HepG2 (cell line): ENCODE results near the gene PIMREG. TPM values are rescaled to one million over a fixed set of nuclear protein-coding genes. Genes with fewer than 3 reads are reported as not detected.

ENCODE experiments used
- ATAC-seq: fragments of 200-7000 bp; cut with Tn5 transposase; 3 replicates; pipeline ENCODE4 v1.9.1; 2020; ENCODE audit warnings: mild to moderate bottlenecking, moderate library complexity
- BruUV-seq: library from RNA; stranded (reverse); fragments of 400-500 nt; replicated peaks from 2 replicates; lab custom pipeline; 2021; lab: Mats Ljungman, UMichigan
- CTCF ChIA-PET: fragments of 300-600 bp; formaldehyde crosslinking; extraction: SDS; loops from one replicate; lab custom pipeline; 2021; ENCODE audit warnings: low total read pairs, inconsistent platforms, low intra/inter-chr PET ratio; lab: Yijun Ruan, JAX
- POLR2A ChIA-PET: fragments of 350-600 bp; sonication (Branson Sonifier 250); formaldehyde crosslinking; loops from one replicate; lab custom pipeline; 2020; ENCODE audit warnings: antibody characterized with exemption, inconsistent platforms; lab: Yijun Ruan, JAX
- DNase-seq: peaks from one replicate; pipeline ENCODE4 v3.0.0-alpha.2; 2015; ENCODE audit warnings: low spot score
- FAIRE-seq: peaks from 3 replicates; lab custom pipeline; 2011; peaks lifted over from hg19 to GRCh38; lab: Jason Lieb, UNC
- H2AFZ ChIP-seq: one replicate; pipeline ENCODE4 v1.6.1; 2011; ENCODE audit warnings: low read length, inconsistent platforms
- H3K27ac ChIP-seq: fragments of 300-600 bp; 3 replicates; pipeline ENCODE4 v1.8.0; 2011; ENCODE audit warnings: mixed run types, mild to moderate bottlenecking, mixed read lengths, low read length, inconsistent platforms; ENCODE audit not compliant: insufficient read depth; ENCODE audit errors: extremely low read length
- H3K27me3 ChIP-seq, 2 experiments: fragments of 200-600 bp in 1 of 2; 2 replicates in 1 of 2; 3 replicates in 1 of 2; pipeline versions ENCODE4 v1.6.0 to v1.8.0; 2011; ENCODE audit warnings: low read length in 2 of 2, mild to moderate bottlenecking in 2 of 2, moderate library complexity in 2 of 2, inconsistent platforms in 1 of 2; ENCODE audit not compliant: insufficient read depth in 2 of 2, control insufficient read depth in 1 of 2
- H3K36me3 ChIP-seq, 2 experiments: fragments of 200-600 bp in 1 of 2; replicated peaks in 1 of 2; 2 replicates in 1 of 2; 3 replicates in 1 of 2; pipeline versions ENCODE4 v1.5.1 to v1.8.0; 2011; ENCODE audit warnings: low read length in 2 of 2, inconsistent platforms in 1 of 2; ENCODE audit not compliant: insufficient read depth in 2 of 2, control insufficient read depth in 1 of 2
- H3K4me1 ChIP-seq: 2 replicates; pipeline ENCODE4 v1.5.1; 2012; ENCODE audit warnings: low read length, inconsistent platforms; ENCODE audit not compliant: insufficient read depth
- H3K4me2 ChIP-seq: 2 replicates; pipeline ENCODE4 v1.6.0; 2011; ENCODE audit warnings: low read depth, low read length, inconsistent platforms
- H3K4me3 ChIP-seq, 3 experiments: fragments of 200-600 bp in 1 of 3; sonication (generic), shearing (Covaris generic) in 1 of 3; replicated peaks in 1 of 3; 2 replicates each; pipeline ENCODE4 v1.5.1; 2011 to 2016; ENCODE audit warnings: low read length in 3 of 3, inconsistent platforms in 2 of 3, low read depth in 2 of 3, mild to moderate bottlenecking in 2 of 3, control low read depth in 1 of 3, mixed read lengths in 1 of 3; ENCODE audit not compliant: insufficient read depth in 1 of 3
- H3K79me2 ChIP-seq: one replicate; pipeline ENCODE4 v1.6.1; 2011; ENCODE audit warnings: low read length, inconsistent platforms; ENCODE audit not compliant: insufficient read depth
- H3K9ac ChIP-seq: 2 replicates; pipeline ENCODE4 v1.6.0; 2011; ENCODE audit warnings: mild to moderate bottlenecking, low read depth, low read length, inconsistent platforms; ENCODE audit not compliant: insufficient read depth
- H3K9me3 ChIP-seq: 2 replicates; pipeline ENCODE4 v1.5.1; 2012; ENCODE audit warnings: mild to moderate bottlenecking, low read length
- H4K20me1 ChIP-seq: 2 replicates; pipeline ENCODE4 v1.6.0; 2011; ENCODE audit warnings: inconsistent platforms, mild to moderate bottlenecking, low read length, moderate library complexity; ENCODE audit not compliant: insufficient read depth
- FOXK2 ChIP-seq: fragments of 450-650 bp; IDR thresholded peaks from 2 replicates; pipeline ENCODE4 v1.6.1; 2016
- MLLT10 ChIP-seq: sonication (generic); formaldehyde crosslinking; IDR thresholded peaks from 2 replicates; pipeline ENCODE4 v1.4.0; 2020; ENCODE audit warnings: missing genetic modification reagents
- ZNF546 ChIP-seq: sonication (generic); formaldehyde crosslinking; conservative IDR thresholded peaks from 2 replicates; pipeline ENCODE4 v1.8.1; 2023; ENCODE audit warnings: mild to moderate bottlenecking, missing genetic modification reagents
- ZNF710 ChIP-seq: sonication (generic); formaldehyde crosslinking; IDR thresholded peaks from 2 replicates; pipeline ENCODE4 v1.5.0; 2020; ENCODE audit warnings: mild to moderate bottlenecking, missing genetic modification reagents, borderline replicate concordance
- ZNF816 ChIP-seq: sonication (generic); formaldehyde crosslinking; IDR thresholded peaks from 2 replicates; pipeline ENCODE4 v1.8.0; 2022; ENCODE audit warnings: missing genetic modification reagents, mild to moderate bottlenecking, borderline replicate concordance
- WGBS: methylation state at CpG from one replicate; pipeline ENCODE4 v1.1.6; 2017; ENCODE audit warnings: low lambda C conversion rate; 5-methylcytosine and 5-hydroxymethylcytosine counted together
- in situ Hi-C: cut with HindIII; loops from 2 replicates; pipeline ENCODE4 v1.10.0; 2017; ENCODE audit warnings: low pct_unique_long_range_greater_than_20kb; ENCODE audit not compliant: extremely low pct_ligation_motif_present
- intact Hi-C: fragments of 100-400 bp; cut with micrococcal nuclease; formaldehyde crosslinking; loops from one replicate; pipeline ENCODE4 v1.10.0; 2022; ENCODE audit not compliant: unreplicated experiment
- polyA plus RNA-seq, 8 experiments: library from polyadenylated mRNA; depleted of rRNA in 3 of 8; stranded (reverse) in 7 of 8; unstranded in 1 of 8; fragments of >200 nt; fragmentation: Illumina TruSeq in 4 of 8; extraction: Trizol in 4 of 8; gene quantifications; 2 replicates each; pipeline versions ENCODE4 v1.2.1 to v1.2.3, GENCODE V29; 2011 to 2016; ENCODE audit warnings: low read depth in 4 of 8, missing spikeins in 1 of 8, mixed read lengths in 1 of 8; ENCODE audit not compliant: insufficient read depth in 1 of 8
- total RNA-seq, 5 experiments: library from RNA; depleted of rRNA; stranded (reverse); fragments of >200 nt; fragmentation: Illumina TruSeq; extraction: Trizol; gene quantifications; 2 replicates each; pipeline ENCODE4 v1.2.3, GENCODE V29; 2016; ENCODE audit warnings: low read depth in 1 of 5
- TF ChIP-seq, protein P1 (sequence below): sonication (generic); formaldehyde crosslinking; IDR thresholded peaks from 2 replicates; pipeline ENCODE4 v1.4.0; 2020; ENCODE audit warnings: mild to moderate bottlenecking, missing genetic modification reagents
- TF ChIP-seq, protein P2 (sequence below): sonication (generic); formaldehyde crosslinking; IDR thresholded peaks from 2 replicates; pipeline ENCODE4 v1.4.0; 2020; ENCODE audit warnings: missing genetic modification reagents
- TF ChIP-seq, protein P3 (sequence below): sonication (generic); formaldehyde crosslinking; conservative IDR thresholded peaks from 2 replicates; pipeline ENCODE4 v1.8.0; 2022; ENCODE audit warnings: missing genetic modification reagents

The PIMREG gene
- total and polyA plus RNA-seq, 2 of the 13 experiments (the other 11 are each of a cell fraction or from before 2014, with no cell fraction given) = 15.6 to 30.3 TPM

GRCh38 chr17:6498356-6498755, 54.1 kb downstream of the PIMREG start:
- Histone ChIP-seq H3K4me2 (no peak overlapping the region), H3K27ac (no peak overlapping the region), H3K4me3 (no peak overlapping the region), H2AFZ (no peak overlapping the region), H3K79me2 (no peaks in the 10 kb centered on the region), H3K9me3 (no peaks in the 10 kb centered on the region), H3K4me1 (no peaks in the 10 kb centered on the region), H3K27me3 (no peaks in the 10 kb centered on the region; a peak in 1 of 5 replicates), H3K36me3 (no peaks in the 10 kb centered on the region), H4K20me1 (no peaks in the 10 kb centered on the region), H3K9ac (no peak overlapping the region)
- BruUV-seq = no TSS peak
- ChIA-PET CTCF (no interaction called here), POLR2A (no interaction called here)
- FAIRE-seq (no peak), DNase-seq (no peak), ATAC-seq (no peak)
- 8% methylated on average over 7 of the region's 7 CpGs for WGBS
- in situ Hi-C loops = no loop called here
- intact Hi-C loops = no loop called here
- TF ChIP-seq, protein P1, sequence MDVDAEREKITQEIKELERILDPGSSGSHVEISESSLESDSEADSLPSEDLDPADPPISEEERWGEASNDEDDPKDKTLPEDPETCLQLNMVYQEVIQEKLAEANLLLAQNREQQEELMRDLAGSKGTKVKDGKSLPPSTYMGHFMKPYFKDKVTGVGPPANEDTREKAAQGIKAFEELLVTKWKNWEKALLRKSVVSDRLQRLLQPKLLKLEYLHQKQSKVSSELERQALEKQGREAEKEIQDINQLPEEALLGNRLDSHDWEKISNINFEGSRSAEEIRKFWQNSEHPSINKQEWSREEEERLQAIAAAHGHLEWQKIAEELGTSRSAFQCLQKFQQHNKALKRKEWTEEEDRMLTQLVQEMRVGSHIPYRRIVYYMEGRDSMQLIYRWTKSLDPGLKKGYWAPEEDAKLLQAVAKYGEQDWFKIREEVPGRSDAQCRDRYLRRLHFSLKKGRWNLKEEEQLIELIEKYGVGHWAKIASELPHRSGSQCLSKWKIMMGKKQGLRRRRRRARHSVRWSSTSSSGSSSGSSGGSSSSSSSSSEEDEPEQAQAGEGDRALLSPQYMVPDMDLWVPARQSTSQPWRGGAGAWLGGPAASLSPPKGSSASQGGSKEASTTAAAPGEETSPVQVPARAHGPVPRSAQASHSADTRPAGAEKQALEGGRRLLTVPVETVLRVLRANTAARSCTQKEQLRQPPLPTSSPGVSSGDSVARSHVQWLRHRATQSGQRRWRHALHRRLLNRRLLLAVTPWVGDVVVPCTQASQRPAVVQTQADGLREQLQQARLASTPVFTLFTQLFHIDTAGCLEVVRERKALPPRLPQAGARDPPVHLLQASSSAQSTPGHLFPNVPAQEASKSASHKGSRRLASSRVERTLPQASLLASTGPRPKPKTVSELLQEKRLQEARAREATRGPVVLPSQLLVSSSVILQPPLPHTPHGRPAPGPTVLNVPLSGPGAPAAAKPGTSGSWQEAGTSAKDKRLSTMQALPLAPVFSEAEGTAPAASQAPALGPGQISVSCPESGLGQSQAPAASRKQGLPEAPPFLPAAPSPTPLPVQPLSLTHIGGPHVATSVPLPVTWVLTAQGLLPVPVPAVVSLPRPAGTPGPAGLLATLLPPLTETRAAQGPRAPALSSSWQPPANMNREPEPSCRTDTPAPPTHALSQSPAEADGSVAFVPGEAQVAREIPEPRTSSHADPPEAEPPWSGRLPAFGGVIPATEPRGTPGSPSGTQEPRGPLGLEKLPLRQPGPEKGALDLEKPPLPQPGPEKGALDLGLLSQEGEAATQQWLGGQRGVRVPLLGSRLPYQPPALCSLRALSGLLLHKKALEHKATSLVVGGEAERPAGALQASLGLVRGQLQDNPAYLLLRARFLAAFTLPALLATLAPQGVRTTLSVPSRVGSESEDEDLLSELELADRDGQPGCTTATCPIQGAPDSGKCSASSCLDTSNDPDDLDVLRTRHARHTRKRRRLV (CRISPR knock-in tag) = no peak
- TF ChIP-seq ZNF710 (CRISPR knock-in tag) = no peak
- no peak for TF ChIP-seq ZNF816 (CRISPR knock-in tag)
- TF ChIP-seq MLLT10 (CRISPR knock-in tag) = no peak
- TF ChIP-seq, protein P2, sequence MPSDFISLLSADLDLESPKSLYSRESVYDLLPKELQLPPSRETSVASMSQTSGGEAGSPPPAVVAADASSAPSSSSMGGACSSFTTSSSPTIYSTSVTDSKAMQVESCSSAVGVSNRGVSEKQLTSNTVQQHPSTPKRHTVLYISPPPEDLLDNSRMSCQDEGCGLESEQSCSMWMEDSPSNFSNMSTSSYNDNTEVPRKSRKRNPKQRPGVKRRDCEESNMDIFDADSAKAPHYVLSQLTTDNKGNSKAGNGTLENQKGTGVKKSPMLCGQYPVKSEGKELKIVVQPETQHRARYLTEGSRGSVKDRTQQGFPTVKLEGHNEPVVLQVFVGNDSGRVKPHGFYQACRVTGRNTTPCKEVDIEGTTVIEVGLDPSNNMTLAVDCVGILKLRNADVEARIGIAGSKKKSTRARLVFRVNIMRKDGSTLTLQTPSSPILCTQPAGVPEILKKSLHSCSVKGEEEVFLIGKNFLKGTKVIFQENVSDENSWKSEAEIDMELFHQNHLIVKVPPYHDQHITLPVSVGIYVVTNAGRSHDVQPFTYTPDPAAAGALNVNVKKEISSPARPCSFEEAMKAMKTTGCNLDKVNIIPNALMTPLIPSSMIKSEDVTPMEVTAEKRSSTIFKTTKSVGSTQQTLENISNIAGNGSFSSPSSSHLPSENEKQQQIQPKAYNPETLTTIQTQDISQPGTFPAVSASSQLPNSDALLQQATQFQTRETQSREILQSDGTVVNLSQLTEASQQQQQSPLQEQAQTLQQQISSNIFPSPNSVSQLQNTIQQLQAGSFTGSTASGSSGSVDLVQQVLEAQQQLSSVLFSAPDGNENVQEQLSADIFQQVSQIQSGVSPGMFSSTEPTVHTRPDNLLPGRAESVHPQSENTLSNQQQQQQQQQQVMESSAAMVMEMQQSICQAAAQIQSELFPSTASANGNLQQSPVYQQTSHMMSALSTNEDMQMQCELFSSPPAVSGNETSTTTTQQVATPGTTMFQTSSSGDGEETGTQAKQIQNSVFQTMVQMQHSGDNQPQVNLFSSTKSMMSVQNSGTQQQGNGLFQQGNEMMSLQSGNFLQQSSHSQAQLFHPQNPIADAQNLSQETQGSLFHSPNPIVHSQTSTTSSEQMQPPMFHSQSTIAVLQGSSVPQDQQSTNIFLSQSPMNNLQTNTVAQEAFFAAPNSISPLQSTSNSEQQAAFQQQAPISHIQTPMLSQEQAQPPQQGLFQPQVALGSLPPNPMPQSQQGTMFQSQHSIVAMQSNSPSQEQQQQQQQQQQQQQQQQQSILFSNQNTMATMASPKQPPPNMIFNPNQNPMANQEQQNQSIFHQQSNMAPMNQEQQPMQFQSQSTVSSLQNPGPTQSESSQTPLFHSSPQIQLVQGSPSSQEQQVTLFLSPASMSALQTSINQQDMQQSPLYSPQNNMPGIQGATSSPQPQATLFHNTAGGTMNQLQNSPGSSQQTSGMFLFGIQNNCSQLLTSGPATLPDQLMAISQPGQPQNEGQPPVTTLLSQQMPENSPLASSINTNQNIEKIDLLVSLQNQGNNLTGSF (CRISPR knock-in tag) = no peak
- no peak for TF ChIP-seq ZNF546 (CRISPR knock-in tag)
- TF ChIP-seq FOXK2 = no peak
- TF ChIP-seq, protein P3, sequence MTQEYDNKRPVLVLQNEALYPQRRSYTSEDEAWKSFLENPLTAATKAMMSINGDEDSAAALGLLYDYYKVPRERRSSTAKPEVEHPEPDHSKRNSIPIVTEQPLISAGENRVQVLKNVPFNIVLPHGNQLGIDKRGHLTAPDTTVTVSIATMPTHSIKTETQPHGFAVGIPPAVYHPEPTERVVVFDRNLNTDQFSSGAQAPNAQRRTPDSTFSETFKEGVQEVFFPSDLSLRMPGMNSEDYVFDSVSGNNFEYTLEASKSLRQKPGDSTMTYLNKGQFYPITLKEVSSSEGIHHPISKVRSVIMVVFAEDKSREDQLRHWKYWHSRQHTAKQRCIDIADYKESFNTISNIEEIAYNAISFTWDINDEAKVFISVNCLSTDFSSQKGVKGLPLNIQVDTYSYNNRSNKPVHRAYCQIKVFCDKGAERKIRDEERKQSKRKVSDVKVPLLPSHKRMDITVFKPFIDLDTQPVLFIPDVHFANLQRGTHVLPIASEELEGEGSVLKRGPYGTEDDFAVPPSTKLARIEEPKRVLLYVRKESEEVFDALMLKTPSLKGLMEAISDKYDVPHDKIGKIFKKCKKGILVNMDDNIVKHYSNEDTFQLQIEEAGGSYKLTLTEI (CRISPR knock-in tag) = no peak
